ENCODE data around the gene CLTB. TPM values are rescaled to one million over a fixed set of nuclear protein-coding genes. Genes with fewer than 3 reads are reported as not detected.

Gene CLTB
- total RNA-seq, 1 donor from 2014 or later = 47.9 TPM

GRCh38 chr5:176391479-176391878, 24.9 kb downstream of the CLTB start:
- no peaks in the 10 kb centered on the region for H3K9me3 Mint-ChIP-seq
- H3K4me3 Mint-ChIP-seq (ENCODE audit: low read depth) = no peak overlapping the region
- H3K4me1 Mint-ChIP-seq (ENCODE audit: low read depth) = peaks cover 12% of the 10 kb centered on the region
- H3K27me3 Mint-ChIP-seq (ENCODE audit: low read depth) = no peaks in the 10 kb centered on the region
- intact Hi-C loops (cut with micrococcal nuclease) = no loop called here
- DNase-seq (ENCODE audit: low spot score) = no peak
- no peak overlapping the region for H3K27ac Mint-ChIP-seq
- peaks cover 37% of the 10 kb centered on the region for H3K36me3 Mint-ChIP-seq (ENCODE audit: low read depth)

GRCh38 chr5:176389135-176390123, 26.9 kb downstream of the CLTB start:
- H3K9me3 Mint-ChIP-seq = no peaks in the 10 kb centered on the region
- H3K4me3 Mint-ChIP-seq (ENCODE audit: low read depth) = peak overlapping the region; percentile 97
- H3K27ac Mint-ChIP-seq = peak overlapping the region; percentile 99
- intact Hi-C loops (cut with micrococcal nuclease) = loop anchor here (2.0 kb wide), 2 partner anchors 27 to 147 kb away; partner anchors contain the start of genes CLTB and RNF44
- H3K4me1 Mint-ChIP-seq (ENCODE audit: low read depth) = peaks cover 21% of the 10 kb centered on the region
- DNase-seq (ENCODE audit: low spot score) = no peak
- H3K36me3 Mint-ChIP-seq (ENCODE audit: low read depth) = peaks cover 52% of the 10 kb centered on the region
- no peaks in the 10 kb centered on the region for H3K27me3 Mint-ChIP-seq (ENCODE audit: low read depth)

- peak within 1 kb of the TSS; percentile 97 for H3K4me3 Mint-ChIP-seq (ENCODE audit: low read depth)
- intact Hi-C loops (cut with micrococcal nuclease) = loop anchor here (1.0 to 2.0 kb wide), 4 partner anchors 27 to 148 kb away; partner anchors contain the start of genes CLTB, FAF2, KIAA1191 and RNF44
- no peaks in the 10 kb centered on the region for H3K27me3 Mint-ChIP-seq (ENCODE audit: low read depth)
- H3K9me3 Mint-ChIP-seq = no peaks in the 10 kb centered on the region
- H3K4me1 Mint-ChIP-seq (ENCODE audit: low read depth) = peaks cover 21% of the 10 kb centered on the region
- H3K27ac Mint-ChIP-seq = peak within 1 kb of the TSS; percentile 99
- peak; percentile 98 for DNase-seq (ENCODE audit: low spot score)
- peaks cover 60% of the 10 kb centered on the region for H3K36me3 Mint-ChIP-seq (ENCODE audit: low read depth)
Observed at GRCh38 chr5:176388444-176389134, 27.8 kb downstream of the CLTB start, which contains the start of the genes HIGD2A and NOP16. Gene HIGD2A, plus strand, starts transcription at chr5:176388751. Its CDS starts 69 bp downstream, at chr5:176388820. Gene NOP16, minus strand, starts transcription at chr5:176388598. Its CDS starts 59 bp downstream, at chr5:176388539.

- Mint-ChIP-seq H3K36me3 (ENCODE audit: low read depth) (peaks cover 63% of the 10 kb centered on the region), H3K27ac (peak overlapping the region; percentile 99), H3K4me3 (ENCODE audit: low read depth) (peak overlapping the region; percentile 97), H3K4me1 (ENCODE audit: low read depth) (peaks cover 21% of the 10 kb centered on the region), H3K9me3 (no peaks in the 10 kb centered on the region), H3K27me3 (ENCODE audit: low read depth) (no peaks in the 10 kb centered on the region)
- intact Hi-C loops (cut with micrococcal nuclease) = loop anchor here (1.0 to 2.0 kb wide), 4 partner anchors 27 to 149 kb away; partner anchors contain the start of genes CLTB, FAF2, KIAA1191 and RNF44
- DNase-seq (ENCODE audit: low spot score) = no peak
Observed at GRCh38 chr5:176388003-176388443, 28.3 kb downstream of the CLTB start.

GRCh38 chr5:176387384-176387925, 28.9 kb downstream of the CLTB start:
- Mint-ChIP-seq H3K27ac (peak overlapping the region; percentile 99), H3K4me1 (ENCODE audit: low read depth) (peaks cover 21% of the 10 kb centered on the region), H3K36me3 (ENCODE audit: low read depth) (peaks cover 68% of the 10 kb centered on the region), H3K4me3 (ENCODE audit: low read depth) (peak overlapping the region; percentile 97), H3K9me3 (no peaks in the 10 kb centered on the region), H3K27me3 (ENCODE audit: low read depth) (no peaks in the 10 kb centered on the region)
- no peak for DNase-seq (ENCODE audit: low spot score)
- intact Hi-C loops (cut with micrococcal nuclease) = no loop called here

GRCh38 chr5:176386491-176386890, 29.8 kb downstream of the CLTB start:
- Mint-ChIP-seq H3K27ac (peak overlapping the region; percentile 58), H3K9me3 (no peaks in the 10 kb centered on the region), H3K4me1 (ENCODE audit: low read depth) (peaks cover 21% of the 10 kb centered on the region), H3K4me3 (ENCODE audit: low read depth) (peak overlapping the region; percentile 97), H3K27me3 (ENCODE audit: low read depth) (no peaks in the 10 kb centered on the region), H3K36me3 (ENCODE audit: low read depth) (peaks cover 75% of the 10 kb centered on the region)
- intact Hi-C loops (cut with micrococcal nuclease) = no loop called here
- DNase-seq (ENCODE audit: low spot score) = no peak

- no peak overlapping the region for H3K27ac Mint-ChIP-seq
- no peak overlapping the region for H3K4me3 Mint-ChIP-seq (ENCODE audit: low read depth)
- peaks cover 21% of the 10 kb centered on the region for H3K4me1 Mint-ChIP-seq (ENCODE audit: low read depth)
- no peaks in the 10 kb centered on the region for H3K9me3 Mint-ChIP-seq
- no peaks in the 10 kb centered on the region for H3K27me3 Mint-ChIP-seq (ENCODE audit: low read depth)
- no peak for DNase-seq (ENCODE audit: low spot score)
- intact Hi-C loops (cut with micrococcal nuclease) = no loop called here
- H3K36me3 Mint-ChIP-seq (ENCODE audit: low read depth) = peaks cover 78% of the 10 kb centered on the region
Observed at GRCh38 chr5:176384991-176385390, 31.3 kb downstream of the CLTB start.

- Mint-ChIP-seq H3K36me3 (ENCODE audit: low read depth) (peaks cover 84% of the 10 kb centered on the region), H3K9me3 (no peaks in the 10 kb centered on the region), H3K4me3 (ENCODE audit: low read depth) (no peak overlapping the region), H3K27me3 (ENCODE audit: low read depth) (no peaks in the 10 kb centered on the region), H3K4me1 (ENCODE audit: low read depth) (peaks cover 18% of the 10 kb centered on the region), H3K27ac (no peak overlapping the region)
- intact Hi-C loops (cut with micrococcal nuclease) = no loop called here
- DNase-seq (ENCODE audit: low spot score) = no peak
Observed at GRCh38 chr5:176384366-176384930, 31.9 kb downstream of the CLTB start.

GRCh38 chr5:176383961-176384360, 32.4 kb downstream of the CLTB start:
- peaks cover 18% of the 10 kb centered on the region for H3K4me1 Mint-ChIP-seq (ENCODE audit: low read depth)
- no peak for DNase-seq (ENCODE audit: low spot score)
- peaks cover 87% of the 10 kb centered on the region for H3K36me3 Mint-ChIP-seq (ENCODE audit: low read depth)
- H3K27me3 Mint-ChIP-seq (ENCODE audit: low read depth) = no peaks in the 10 kb centered on the region
- H3K4me3 Mint-ChIP-seq (ENCODE audit: low read depth) = no peak overlapping the region
- intact Hi-C loops (cut with micrococcal nuclease) = no loop called here
- no peak overlapping the region for H3K27ac Mint-ChIP-seq
- H3K9me3 Mint-ChIP-seq = no peaks in the 10 kb centered on the region

- H3K9me3 Mint-ChIP-seq = no peaks in the 10 kb centered on the region
- peaks cover 18% of the 10 kb centered on the region for H3K4me1 Mint-ChIP-seq (ENCODE audit: low read depth)
- no peak for DNase-seq (ENCODE audit: low spot score)
- H3K27me3 Mint-ChIP-seq (ENCODE audit: low read depth) = no peaks in the 10 kb centered on the region
- H3K27ac Mint-ChIP-seq = no peak overlapping the region
- H3K4me3 Mint-ChIP-seq (ENCODE audit: low read depth) = no peak overlapping the region
- intact Hi-C loops (cut with micrococcal nuclease) = no loop called here
- H3K36me3 Mint-ChIP-seq (ENCODE audit: low read depth) = peaks cover 88% of the 10 kb centered on the region
Observed at GRCh38 chr5:176383248-176383905, 33.0 kb downstream of the CLTB start.

GRCh38 chr5:176382721-176383120, 33.6 kb downstream of the CLTB start:
- intact Hi-C loops (cut with micrococcal nuclease) = no loop called here
- no peak overlapping the region for H3K27ac Mint-ChIP-seq
- H3K4me1 Mint-ChIP-seq (ENCODE audit: low read depth) = peaks cover 18% of the 10 kb centered on the region
- H3K36me3 Mint-ChIP-seq (ENCODE audit: low read depth) = peaks cover 82% of the 10 kb centered on the region
- no peak overlapping the region for H3K4me3 Mint-ChIP-seq (ENCODE audit: low read depth)
- H3K9me3 Mint-ChIP-seq = no peaks in the 10 kb centered on the region
- no peaks in the 10 kb centered on the region for H3K27me3 Mint-ChIP-seq (ENCODE audit: low read depth)
- DNase-seq (ENCODE audit: low spot score) = no peak

- H3K4me1 Mint-ChIP-seq (ENCODE audit: low read depth) = peaks cover 14% of the 10 kb centered on the region
- H3K27ac Mint-ChIP-seq = no peak overlapping the region
- H3K4me3 Mint-ChIP-seq (ENCODE audit: low read depth) = no peak overlapping the region
- intact Hi-C loops (cut with micrococcal nuclease) = no loop called here
- no peaks in the 10 kb centered on the region for H3K27me3 Mint-ChIP-seq (ENCODE audit: low read depth)
- DNase-seq (ENCODE audit: low spot score) = no peak
- no peaks in the 10 kb centered on the region for H3K9me3 Mint-ChIP-seq
- H3K36me3 Mint-ChIP-seq (ENCODE audit: low read depth) = peaks cover 75% of the 10 kb centered on the region
Observed at GRCh38 chr5:176381979-176382378, 34.4 kb downstream of the CLTB start.

Measured in activated T-helper 2 cell treated with anti-CD3 and anti-CD28 coated beads, Interferon-gamma antibody, Interleukin-2, Interleukin-4, amounts not matched to agents 10 μg/mL and 5 μg/mL and 100 μg/mL, durations not matched to agents 14 hours and 24 hours and 36 hours (primary cell).